ENCODE results near the gene GLRA2. TPM values are rescaled to one million over a fixed set of nuclear protein-coding genes. Genes with fewer than 3 reads are reported as not detected.

GLRA2 gene
- polyA plus RNA-seq, 1 of the 3 experiments (the other 2 are of a cell fraction): not detected

- Histone ChIP-seq H3K9me2 (no peaks in the 10 kb centered on the region), H4K20me1 (ENCODE audit: insufficient read depth) (no peaks in the 10 kb centered on the region), H3K4me1 (ENCODE audit: control insufficient read depth in 1 of 2, insufficient read depth in 2 of 2, low read depth in 1 of 2, low read length in 1 of 2) (no peaks in the 10 kb centered on the region), H2AFZ (ENCODE audit: low read depth) (peak overlapping the region; percentile 19; the same call in 1 of the 2 replicates), H3F3A (replicated peaks; ENCODE audit: insufficient read depth) (no peaks in the 10 kb centered on the region), H3K27ac (ENCODE audit: low read depth in 2 of 2, low read length in 1 of 2) (no peak overlapping the region), H3K4me2 (peak overlapping the region; percentile 23), H3K79me2 (ENCODE audit: insufficient read depth) (no peaks in the 10 kb centered on the region), H3K27me3 (ENCODE audit: insufficient read depth) (no peaks in the 10 kb centered on the region), H3K9ac (no peak overlapping the region), H3K36me3 (replicated peaks in 1 of 2; ENCODE audit: control insufficient read depth in 1 of 2, insufficient read depth in 2 of 2, low read length in 1 of 2) (no peaks in the 10 kb centered on the region), H3K9me3 (no peaks in the 10 kb centered on the region), H3K4me3 (ENCODE audit: low read depth in 2 of 2, low read length in 1 of 2) (peak overlapping the region; percentile 2 to 10; a peak in 2 of 4 replicates)
- no peak for DNase-seq
- TF ChIP-seq MEF2A (IDR thresholded peaks at IDR 0.05; ENCODE audit: borderline replicate concordance, low read depth): no peak
- TF ChIP-seq ZBTB33 (IDR thresholded peaks at IDR 0.05; ENCODE audit: borderline replicate concordance, low read depth): no peak
- TF ChIP-seq FOSL2 (IDR thresholded peaks at IDR 0.05; ENCODE audit: borderline replicate concordance, low read depth): no peak
- TF ChIP-seq EP300 (IDR thresholded peaks at IDR 0.05; ENCODE audit: borderline replicate concordance in 1 of 2, low read depth in 1 of 2, low read length in 1 of 2): no peak
- no peak for TF ChIP-seq TCF12 (IDR thresholded peaks at IDR 0.05)
- TF ChIP-seq GABPA (IDR thresholded peaks at IDR 0.05; ENCODE audit: low read depth): no peak
- TF ChIP-seq RXRA (IDR thresholded peaks at IDR 0.05; ENCODE audit: borderline replicate concordance, low read depth): no peak
- no peak for TF ChIP-seq RFX5 (IDR thresholded peaks at IDR 0.05; ENCODE audit: low read length)
- no peak for TF ChIP-seq CTCF (IDR thresholded peaks at IDR 0.05)
- no peak for TF ChIP-seq ELF1 (IDR thresholded peaks at IDR 0.05)
- TF ChIP-seq RCOR1 (IDR thresholded peaks at IDR 0.05; ENCODE audit: low read length): no peak
- TF ChIP-seq POLR2AphosphoS5 (IDR thresholded peaks at IDR 0.05; ENCODE audit: low read depth, low read length): no peak
- no peak for TF ChIP-seq PBX3 (IDR thresholded peaks at IDR 0.05)
- no peak for TF ChIP-seq USF1 (IDR thresholded peaks at IDR 0.05; ENCODE audit: borderline replicate concordance, low read depth)
- no peak for TF ChIP-seq CHD2 (IDR thresholded peaks at IDR 0.05; ENCODE audit: low read length, partially characterized antibody)
- ChIA-PET POLR2A (no interaction called here), CTCF (interaction anchor here (1.2 to 1.4 kb wide), 3 partner anchors 12 to 32 kb away, joined by 4 read pairs; partner anchors contain the start of gene GLRA2)
- WGBS (ENCODE audit: low lambda C conversion rate): 5% methylated on average over 4 of the region's 4 CpGs
Observed at GRCh38 chrX:14497184-14497666, 32.1 kb upstream of the GLRA2 start.
